ENCODE results near the gene METTL25B. TPM values are rescaled to one million over a fixed set of nuclear protein-coding genes. Genes with fewer than 3 reads are reported as not detected.

The METTL25B gene
- total and polyA plus RNA-seq, 7 donors: 11.8 to 33.1 (median 19.0) TPM

DNA sequence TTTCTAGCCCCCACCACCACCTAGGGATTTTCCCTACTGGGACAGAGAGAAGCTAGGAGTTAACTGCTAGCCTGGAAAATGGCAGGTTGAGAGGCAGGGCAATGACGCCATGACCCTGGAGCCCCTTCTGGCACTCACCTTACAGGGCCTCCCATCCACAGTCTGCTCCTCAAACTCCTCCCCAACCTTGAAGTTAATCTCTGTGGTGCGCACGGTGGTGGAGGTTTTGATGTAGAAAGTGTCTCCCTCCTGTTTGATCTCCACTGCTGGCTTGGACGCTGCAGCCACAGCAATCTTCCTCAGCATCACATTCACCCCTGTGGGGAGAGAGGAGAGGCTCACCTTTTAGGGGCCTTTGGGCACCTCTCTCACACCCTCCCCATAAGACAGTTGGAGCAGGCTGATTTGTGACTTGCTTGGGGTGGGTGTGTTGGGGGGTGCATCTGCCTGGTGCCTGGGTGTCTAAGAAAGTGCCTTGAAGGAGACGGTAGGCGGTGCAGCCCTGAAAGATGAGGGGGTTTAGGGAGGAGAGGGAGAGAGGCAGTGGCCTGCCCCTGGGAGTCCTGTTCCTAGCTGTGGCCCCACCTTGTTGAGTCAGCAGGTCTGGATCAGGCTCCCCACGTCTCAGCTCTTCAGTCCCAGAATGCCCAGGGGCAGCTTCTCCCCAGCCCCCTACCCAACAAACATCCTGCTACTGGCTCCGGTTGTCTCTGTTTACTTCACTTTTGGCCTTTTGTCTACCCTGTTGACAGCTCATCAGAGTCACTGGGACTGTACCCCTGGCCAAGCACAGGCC is 27.3 kb upstream of the METTL25B start:
- TF ChIP-seq POLR2AphosphoS5 (IDR thresholded peaks at IDR 0.05) (no peak), POLR2A (IDR thresholded peaks at IDR 0.05) (no peak), EP300 (IDR thresholded peaks at IDR 0.05) (no peak)
- TF ChIP-seq, protein P1, sequence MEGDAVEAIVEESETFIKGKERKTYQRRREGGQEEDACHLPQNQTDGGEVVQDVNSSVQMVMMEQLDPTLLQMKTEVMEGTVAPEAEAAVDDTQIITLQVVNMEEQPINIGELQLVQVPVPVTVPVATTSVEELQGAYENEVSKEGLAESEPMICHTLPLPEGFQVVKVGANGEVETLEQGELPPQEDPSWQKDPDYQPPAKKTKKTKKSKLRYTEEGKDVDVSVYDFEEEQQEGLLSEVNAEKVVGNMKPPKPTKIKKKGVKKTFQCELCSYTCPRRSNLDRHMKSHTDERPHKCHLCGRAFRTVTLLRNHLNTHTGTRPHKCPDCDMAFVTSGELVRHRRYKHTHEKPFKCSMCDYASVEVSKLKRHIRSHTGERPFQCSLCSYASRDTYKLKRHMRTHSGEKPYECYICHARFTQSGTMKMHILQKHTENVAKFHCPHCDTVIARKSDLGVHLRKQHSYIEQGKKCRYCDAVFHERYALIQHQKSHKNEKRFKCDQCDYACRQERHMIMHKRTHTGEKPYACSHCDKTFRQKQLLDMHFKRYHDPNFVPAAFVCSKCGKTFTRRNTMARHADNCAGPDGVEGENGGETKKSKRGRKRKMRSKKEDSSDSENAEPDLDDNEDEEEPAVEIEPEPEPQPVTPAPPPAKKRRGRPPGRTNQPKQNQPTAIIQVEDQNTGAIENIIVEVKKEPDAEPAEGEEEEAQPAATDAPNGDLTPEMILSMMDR (IDR thresholded peaks at IDR 0.05): no peak
- Histone ChIP-seq H3K9me3 (no peaks in the 10 kb centered on the region), H3K36me3 (no peaks in the 10 kb centered on the region), H3K4me1 (peaks cover 0 to 26% (median 21%) of the 10 kb centered on the region in 4 donors), H3K27me3 (peaks cover 0 to 9% (median 0%) of the 10 kb centered on the region in 3 donors), H3K4me3 (no peak overlapping the region), H3K27ac (no peak overlapping the region)
- no peak for DNase-seq
- intact Hi-C loops (cut with DNase I): loop anchor here (10.0 kb wide), 1 partner anchor 194 kb away; the partner anchor contains the start of gene PEAR1
- WGBS, 2 donors: 79 to 82% methylated on average over 8 of the region's 8 CpGs

DNA sequence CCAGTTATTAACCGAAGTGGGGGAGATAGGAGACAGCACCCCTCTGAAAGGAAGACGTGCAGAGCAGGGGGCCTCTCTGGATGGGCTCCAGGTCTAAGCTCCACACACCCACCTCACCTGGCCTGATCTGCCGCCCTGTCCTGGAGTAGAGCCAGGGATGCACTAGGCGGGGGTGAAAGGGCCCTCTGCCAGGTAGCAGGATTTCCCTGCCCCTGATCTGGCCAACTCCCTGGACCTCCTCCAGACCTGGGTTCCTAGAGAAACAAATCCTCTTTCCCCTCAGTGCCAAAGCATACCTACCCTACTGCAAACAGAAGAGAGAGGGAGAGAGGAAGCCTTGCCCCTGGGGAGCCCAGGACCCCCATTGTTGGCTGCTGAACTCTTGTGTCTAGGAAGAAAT is 24.9 kb upstream of the METTL25B start:
- Histone ChIP-seq H3K4me1 (peaks cover 0 to 48% (median 43%) of the 10 kb centered on the region in 4 donors), H3K36me3 (no peaks in the 10 kb centered on the region), H3K4me3 (no peak overlapping the region), H3K27me3 (peaks cover 0 to 9% (median 0%) of the 10 kb centered on the region in 3 donors), H3K27ac (peak overlapping the region in 1 of 4 donors; percentile 87), H3K9me3 (no peaks in the 10 kb centered on the region)
- 37 to 81% methylated on average over 4 of the region's 4 CpGs for WGBS, 2 donors
- DNase-seq: no peak
- TF ChIP-seq POLR2A (IDR thresholded peaks at IDR 0.05): no peak
- intact Hi-C loops (cut with DNase I): loop anchor here (10.0 kb wide), 1 partner anchor 191 kb away; the partner anchor contains the start of gene PEAR1

- no peaks in the 10 kb centered on the region for H3K9me3 ChIP-seq
- peak overlapping the region in 1 of 4 donors; percentile 87 for H3K27ac ChIP-seq
- H3K4me1 ChIP-seq: peaks cover 0 to 48% (median 44%) of the 10 kb centered on the region in 4 donors
- no peak overlapping the region for H3K4me3 ChIP-seq
- intact Hi-C loops (cut with DNase I): loop anchor here (2.0 to 10.0 kb wide), 2 partner anchors 15 to 191 kb away; partner anchors contain the start of gene PEAR1
- WGBS, 2 donors: 40 to 60% methylated on average over 4 of the region's 4 CpGs
- peaks cover 0 to 9% (median 0%) of the 10 kb centered on the region in 3 donors for H3K27me3 ChIP-seq
- DNase-seq: no peak
- no peak for TF ChIP-seq POLR2AphosphoS5 (IDR thresholded peaks at IDR 0.05)
- TF ChIP-seq POLR2A (IDR thresholded peaks at IDR 0.05): no peak
- H3K36me3 ChIP-seq: no peaks in the 10 kb centered on the region
Measured at GRCh38 chr1:156703741-156704140, 24.5 kb upstream of the METTL25B start.

DNA sequence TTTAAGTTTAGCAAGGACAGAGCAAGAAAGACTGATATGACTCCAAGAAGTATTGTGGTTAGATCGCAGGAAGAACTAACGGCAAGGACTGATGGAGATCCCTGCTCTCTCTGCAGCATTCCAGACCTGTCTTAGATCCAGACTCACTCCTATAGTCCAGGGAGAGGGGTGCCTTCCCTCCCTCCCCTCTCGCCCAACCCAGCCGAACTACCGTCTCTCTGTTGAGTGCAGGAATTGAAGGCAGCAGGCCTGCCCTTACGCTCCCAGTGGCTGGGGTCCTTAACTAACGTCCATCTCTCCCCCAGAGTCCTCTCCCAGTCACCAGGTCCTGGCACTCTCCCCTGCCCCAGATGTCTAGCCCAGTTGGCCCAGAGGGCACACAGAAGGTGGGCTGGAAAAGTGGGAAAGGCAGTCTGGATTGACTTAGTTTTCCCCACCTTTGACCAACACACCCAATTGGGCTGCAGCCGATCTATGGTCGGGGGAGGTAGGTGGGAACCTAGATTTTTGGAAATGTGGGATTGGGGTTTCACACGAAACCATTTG is 24.0 kb upstream of the METTL25B start:
- no peak for DNase-seq
- Histone ChIP-seq H3K27me3 (peaks cover 0 to 9% (median 0%) of the 10 kb centered on the region in 3 donors), H3K27ac (peak overlapping the region in 2 of 4 donors; percentile 1 to 87), H3K4me3 (peak overlapping the region in 3 of 4 donors; percentile 40 to 55 (median 47)), H3K9me3 (no peaks in the 10 kb centered on the region), H3K4me1 (peaks cover 0 to 48% (median 47%) of the 10 kb centered on the region in 4 donors), H3K36me3 (no peaks in the 10 kb centered on the region)
- TF ChIP-seq POLR2A (IDR thresholded peaks at IDR 0.05) (no peak), EP300 (IDR thresholded peaks at IDR 0.05) (no peak), POLR2AphosphoS5 (IDR thresholded peaks at IDR 0.05) (no peak)
- TF ChIP-seq, protein P1 (IDR thresholded peaks at IDR 0.05): no peak
- intact Hi-C loops (cut with DNase I): loop anchor here (2.0 to 10.0 kb wide), 2 partner anchors 15 to 191 kb away; partner anchors contain the start of gene PEAR1
- WGBS, 2 donors: 55 to 65% methylated on average over 10 of the region's 10 CpGs

GRCh38 chr1:156704930-156705320 is 23.3 kb upstream of the METTL25B start:
- TF ChIP-seq POLR2A (IDR thresholded peaks at IDR 0.05) (no peak), POLR2AphosphoS5 (IDR thresholded peaks at IDR 0.05) (peak in 1 of 4 donors; percentile 59), EP300 (IDR thresholded peaks at IDR 0.05) (no peak)
- TF ChIP-seq, protein P1 (IDR thresholded peaks at IDR 0.05): no peak
- WGBS, 2 donors: 2 to 4% methylated on average over 29 of the region's 29 CpGs
- H3K9me3 ChIP-seq: no peaks in the 10 kb centered on the region
- H3K36me3 ChIP-seq: no peaks in the 10 kb centered on the region
- peaks cover 0 to 9% (median 0%) of the 10 kb centered on the region in 3 donors for H3K27me3 ChIP-seq
- H3K4me3 ChIP-seq: peak overlapping the region; percentile 34 to 55 (median 44)
- peak overlapping the region; percentile 81 to 87 (median 84) for H3K27ac ChIP-seq
- intact Hi-C loops (cut with DNase I): loop anchor here (2.0 to 10.0 kb wide), 2 partner anchors 16 to 190 kb away; partner anchors contain the start of gene PEAR1
- peak; percentile 91 for DNase-seq
- peaks cover 0 to 55% (median 54%) of the 10 kb centered on the region in 4 donors for H3K4me1 ChIP-seq

All from sigmoid colon (tissue), 7 donors.